ENCODE measurements around the gene CLEC4G. TPM values are rescaled to one million over a fixed set of nuclear protein-coding genes. Genes with fewer than 3 reads are reported as not detected.

CLEC4G gene
- total and polyA plus RNA-seq, 2 donors (not counting 3 experiments of a cell fraction or from before 2014, with no cell fraction given) = not detected

DNA sequence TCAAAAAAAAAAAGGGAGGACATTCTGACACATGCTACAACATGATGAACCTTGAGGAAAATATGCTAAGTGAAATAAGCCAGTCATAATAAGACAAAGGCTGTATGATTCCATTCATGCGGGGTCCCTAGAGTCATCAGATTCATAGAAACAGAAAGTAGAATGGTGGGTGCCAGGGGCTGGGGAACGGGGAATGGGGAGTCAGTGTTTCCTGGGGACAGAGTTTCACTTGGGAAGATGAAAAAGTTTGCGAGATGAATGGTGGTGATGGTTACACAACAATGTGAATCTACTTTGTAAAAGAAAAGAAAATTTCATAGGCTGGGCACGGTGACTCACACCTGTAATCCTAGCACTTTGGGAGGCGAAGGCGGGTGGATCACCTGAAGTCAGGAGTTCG, 6.1 kb upstream of the CLEC4G start:
- no peak overlapping the region for H3K9ac ChIP-seq (replicated peaks; ENCODE audit: extremely low read depth, insufficient read depth, low read length)
- intact Hi-C loops (cut with micrococcal nuclease) (no loop called here), dilution Hi-C loops (cut with MboI; ENCODE audit: extremely low pct_ligation_motif_present, low sequenced_read_pairs) (no loop called here)
- POLR2A ChIA-PET = no interaction called here
- CTCF ChIA-PET = interaction anchor here (1.9 kb wide), 1 partner anchor 62 kb away, joined by 5 read pairs; no protein-coding TSS in a partner anchor
- no peak overlapping the region for H3K4me3 ChIP-seq (replicated peaks in 1 of 3; ENCODE audit: insufficient read depth in 1 of 3, low read depth in 1 of 3, low read length in 3 of 3)
- no TSS peak for BruUV-seq (replicated peaks)
- H3K9me1 ChIP-seq (replicated peaks; ENCODE audit: control insufficient read depth, extremely low read depth, insufficient read depth, low read length) = no peaks in the 10 kb centered on the region
- no peaks in the 10 kb centered on the region for H4K20me1 ChIP-seq (replicated peaks; ENCODE audit: control insufficient read depth, extremely low read depth, insufficient read depth, low read length)
- no peaks in the 10 kb centered on the region for H3K36me3 ChIP-seq (ENCODE audit: control insufficient read depth in 2 of 2, extremely low read depth in 1 of 2, insufficient read depth in 2 of 2, low read length in 2 of 2)
- TF ChIP-seq JUN (IDR thresholded peaks at IDR 0.05; ENCODE audit: borderline replicate concordance, insufficient read depth, insufficient read length, low read depth) (no peak), MYC (IDR thresholded peaks at IDR 0.05; ENCODE audit: low read depth, low read length) (no peak), EZH2 (IDR thresholded peaks at IDR 0.05; ENCODE audit: borderline replicate concordance, low read depth, low read length, severe bottlenecking) (no peak), FOS (IDR thresholded peaks at IDR 0.05; ENCODE audit: borderline replicate concordance, insufficient read depth, low read length) (no peak), CTCF (IDR thresholded peaks at IDR 0.05; ENCODE audit: extremely low read depth in 1 of 2, insufficient read depth in 1 of 2, low read depth in 1 of 2, low read length in 2 of 2) (no peak), MAX (IDR thresholded peaks at IDR 0.05; ENCODE audit: insufficient read depth, insufficient read length) (no peak), POLR2AphosphoS5 (IDR thresholded peaks at IDR 0.05; ENCODE audit: insufficient read depth, low read depth, low read length) (no peak), POLR2A (IDR thresholded peaks at IDR 0.05; ENCODE audit: low read depth, low read length) (no peak), GATA2 (IDR thresholded peaks at IDR 0.05; ENCODE audit: insufficient read depth, insufficient read length, low read depth, low read length) (no peak)
- H3K9me3 ChIP-seq (replicated peaks; ENCODE audit: control insufficient read depth, insufficient read depth, low read length) = no peaks in the 10 kb centered on the region
- peaks cover 2 to 8% of the 10 kb centered on the region in 2 experiments for H3K27me3 ChIP-seq (ENCODE audit: control insufficient read depth in 2 of 2, insufficient read depth in 2 of 2, low read length in 2 of 2)
- no peak for FAIRE-seq
- DNase-seq (ENCODE audit: low read depth, low spot score) = no peak
- H3K4me1 ChIP-seq (ENCODE audit: control insufficient read depth, extremely low read depth, insufficient read depth, low read length) = no peaks in the 10 kb centered on the region
- H3K4me2 ChIP-seq (ENCODE audit: insufficient read depth, low read length) = no peak overlapping the region
- H2AFZ ChIP-seq (ENCODE audit: low read depth, low read length) = no peak overlapping the region
- H3K27ac ChIP-seq (ENCODE audit: insufficient read depth, low read depth, low read length) = no peak overlapping the region
- no peaks in the 10 kb centered on the region for H3K79me2 ChIP-seq (ENCODE audit: control insufficient read depth, insufficient read depth, low read length)

Data from endothelial cell of umbilical vein (primary cell).